BLaER1 (cell line): Measurements from ENCODE around the gene TBC1D22A.

Experiments used
- H3K27ac ChIP-seq: shearing (Covaris generic); formaldehyde crosslinking; 2 replicates; pipeline ENCODE4 v1.8.1; 2022
- H3K27me3 ChIP-seq: shearing (Covaris generic); formaldehyde crosslinking; 2 replicates; pipeline ENCODE4 v1.8.1; 2022
- H3K36me3 ChIP-seq: shearing (Covaris generic); formaldehyde crosslinking; 2 replicates; pipeline ENCODE4 v1.8.1; 2022
- H3K4me1 ChIP-seq: shearing (Covaris generic); formaldehyde crosslinking; 2 replicates; pipeline ENCODE4 v1.8.1; 2022
- H3K4me2 ChIP-seq: shearing (Covaris generic); formaldehyde crosslinking; 2 replicates; pipeline ENCODE4 v1.8.1; 2022
- H3K4me3 ChIP-seq: shearing (Covaris generic); formaldehyde crosslinking; 2 replicates; pipeline ENCODE4 v1.8.1; 2022
- H3K9ac ChIP-seq: shearing (Covaris generic); formaldehyde crosslinking; 2 replicates; pipeline ENCODE4 v1.8.1; 2022
- H3K9me3 ChIP-seq: shearing (Covaris generic); formaldehyde crosslinking; 2 replicates; pipeline ENCODE4 v1.8.1; 2022
- H4K20me1 ChIP-seq: shearing (Covaris generic); formaldehyde crosslinking; 2 replicates; pipeline ENCODE4 v1.8.1; 2022
- Cebpa-rat ChIP-seq: shearing (Covaris generic); IDR thresholded peaks from 2 replicates; pipeline ENCODE4 v1.8.1; 2022

Gene TBC1D22A

GRCh38 chr22:47056776-47057470 is 294.5 kb downstream of the TBC1D22A start:
- no peak overlapping the region for H3K4me2 ChIP-seq
- peaks cover 30% of the 10 kb centered on the region for H3K4me1 ChIP-seq
- H3K27ac ChIP-seq, result no peak overlapping the region
- peaks cover 68% of the 10 kb centered on the region for H4K20me1 ChIP-seq
- H3K4me3 ChIP-seq, result no peak overlapping the region
- no peak overlapping the region for H3K9ac ChIP-seq
- no peaks in the 10 kb centered on the region for H3K27me3 ChIP-seq
- TF ChIP-seq Cebpa-rat, result no peak
- peaks cover 80% of the 10 kb centered on the region for H3K36me3 ChIP-seq
- no peaks in the 10 kb centered on the region for H3K9me3 ChIP-seq

DNA sequence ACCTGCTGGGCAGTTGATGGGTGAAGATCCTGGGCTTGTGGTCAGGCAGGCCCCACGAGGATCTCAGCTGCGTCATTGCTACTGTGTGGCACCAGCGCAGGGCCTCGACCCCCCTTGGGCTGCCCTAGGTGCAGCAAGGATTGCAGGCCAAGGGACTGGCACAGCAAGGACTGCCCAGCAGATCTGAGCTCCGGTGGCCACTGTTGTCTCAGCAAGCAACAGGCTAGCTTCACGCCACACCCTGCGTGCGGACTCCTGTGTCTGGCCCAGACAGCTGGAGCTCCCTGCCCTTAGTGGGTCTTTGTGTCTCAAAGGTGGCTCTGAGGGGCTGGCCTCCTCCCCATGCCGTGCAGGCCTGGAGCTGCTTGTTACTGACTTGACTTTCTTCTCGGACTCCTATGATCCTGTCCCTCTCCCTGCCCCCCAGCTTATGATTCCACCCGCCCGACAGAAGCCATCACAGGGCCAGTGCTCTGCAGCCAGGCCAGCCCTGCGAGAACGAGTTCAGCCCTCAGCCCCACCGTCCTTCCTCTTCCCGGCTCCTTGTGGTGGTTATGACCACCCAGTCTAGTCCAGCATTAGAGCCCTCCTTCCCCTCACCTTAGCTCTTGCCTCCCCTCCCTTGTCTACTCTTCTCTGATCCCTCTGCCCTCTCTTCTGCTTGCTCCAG is 295.6 kb downstream of the TBC1D22A start:
- peaks cover 82% of the 10 kb centered on the region for H3K36me3 ChIP-seq
- H4K20me1 ChIP-seq, result peaks cover 57% of the 10 kb centered on the region
- H3K9ac ChIP-seq, result no peak overlapping the region
- TF ChIP-seq Cebpa-rat, result no peak
- no peak overlapping the region for H3K4me2 ChIP-seq
- H3K4me1 ChIP-seq, result peaks cover 20% of the 10 kb centered on the region
- H3K9me3 ChIP-seq, result no peaks in the 10 kb centered on the region
- H3K4me3 ChIP-seq, result no peak overlapping the region
- no peaks in the 10 kb centered on the region for H3K27me3 ChIP-seq
- H3K27ac ChIP-seq, result no peak overlapping the region

DNA sequence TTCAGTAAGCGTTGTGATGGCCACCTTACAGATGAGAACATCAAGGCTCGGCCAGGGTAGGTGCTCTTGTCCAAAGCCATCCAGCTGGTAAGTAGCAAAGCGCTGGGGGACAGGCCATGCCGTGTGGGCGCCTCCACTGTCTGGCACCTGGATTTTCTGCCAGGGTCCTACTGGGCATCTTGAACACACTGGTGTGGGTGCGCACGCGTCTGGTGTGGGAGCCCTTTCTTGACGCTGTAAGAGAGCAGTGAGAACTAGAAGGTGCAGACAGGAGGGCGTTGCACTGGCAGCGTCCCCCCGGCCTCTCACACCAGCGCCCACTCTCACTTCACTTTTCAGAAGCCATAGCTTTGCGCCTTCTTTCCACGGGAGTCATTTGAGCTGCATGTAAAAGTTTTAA is 296.6 kb downstream of the TBC1D22A start:
- no peak for TF ChIP-seq Cebpa-rat
- Histone ChIP-seq H3K4me1 (peaks cover 20% of the 10 kb centered on the region; the same call in 1 of the 2 replicates), H4K20me1 (peaks cover 48% of the 10 kb centered on the region), H3K27me3 (no peaks in the 10 kb centered on the region), H3K4me3 (no peak overlapping the region), H3K36me3 (peaks cover 82% of the 10 kb centered on the region), H3K9me3 (no peaks in the 10 kb centered on the region), H3K4me2 (no peak overlapping the region; the same call in 1 of the 2 replicates), H3K9ac (no peak overlapping the region), H3K27ac (no peak overlapping the region)

DNA sequence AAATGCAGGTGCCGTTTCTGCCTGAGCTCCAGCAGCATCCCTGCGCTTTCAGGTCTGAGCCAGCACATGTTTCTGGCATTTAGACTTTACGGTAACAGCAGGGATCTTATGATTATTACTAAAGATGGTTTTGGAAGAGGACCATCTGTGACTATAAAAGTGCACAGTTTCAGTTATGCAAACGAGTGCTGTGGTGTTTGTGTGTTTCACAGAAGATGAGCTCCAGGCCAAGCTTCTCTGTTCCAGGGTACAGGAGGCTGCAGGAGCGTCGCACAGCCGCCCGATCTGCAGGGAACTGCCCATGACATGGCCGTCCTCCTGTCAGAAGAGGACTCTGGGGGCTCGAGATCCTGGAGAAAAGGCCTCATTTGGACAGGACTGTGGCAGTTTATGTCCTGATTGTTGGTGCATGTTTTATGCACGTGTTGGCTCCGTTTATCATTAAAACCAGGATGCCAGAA is 297.3 kb downstream of the TBC1D22A start:
- H4K20me1 ChIP-seq, result peaks cover 47% of the 10 kb centered on the region
- H3K9ac ChIP-seq, result no peak overlapping the region
- H3K9me3 ChIP-seq, result no peaks in the 10 kb centered on the region
- H3K4me3 ChIP-seq, result no peak overlapping the region
- H3K27me3 ChIP-seq, result no peaks in the 10 kb centered on the region
- no peak overlapping the region for H3K27ac ChIP-seq
- no peak for TF ChIP-seq Cebpa-rat
- H3K4me2 ChIP-seq, result no peak overlapping the region; the same call in 1 of the 2 replicates
- peaks cover 79% of the 10 kb centered on the region for H3K36me3 ChIP-seq
- peaks cover 20% of the 10 kb centered on the region; the same call in 1 of the 2 replicates for H3K4me1 ChIP-seq

- no peak for TF ChIP-seq Cebpa-rat
- peaks cover 37% of the 10 kb centered on the region for H4K20me1 ChIP-seq
Measured at GRCh38 chr22:47060718-47061117, 298.3 kb downstream of the TBC1D22A start.

DNA sequence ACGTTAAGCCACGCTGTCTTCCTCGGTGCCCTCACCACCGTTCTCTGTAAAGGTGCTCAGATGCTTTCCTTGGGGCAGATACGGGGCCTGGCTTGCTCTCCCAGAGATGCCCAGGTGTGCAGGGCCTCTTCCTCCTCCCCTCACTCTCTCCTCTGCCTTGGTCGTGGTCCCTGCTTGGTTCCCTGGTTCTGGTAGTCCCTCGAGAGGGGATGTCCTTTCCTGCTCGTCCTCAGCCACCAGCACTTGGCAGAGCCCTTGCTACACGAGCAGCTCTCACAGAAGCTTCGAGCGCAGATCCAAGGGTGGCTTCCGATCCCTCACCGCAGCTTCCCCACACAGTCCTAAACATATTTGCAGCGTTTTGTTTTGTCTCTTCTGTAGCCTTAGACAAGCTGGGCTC is 298.8 kb downstream of the TBC1D22A start:
- Histone ChIP-seq H3K27me3 (no peaks in the 10 kb centered on the region), H3K4me1 (peaks cover 20% of the 10 kb centered on the region; the same call in 1 of the 2 replicates), H3K4me3 (no peak overlapping the region), H3K4me2 (no peak overlapping the region), H3K9me3 (no peaks in the 10 kb centered on the region), H3K36me3 (peaks cover 76% of the 10 kb centered on the region), H4K20me1 (peaks cover 32% of the 10 kb centered on the region), H3K9ac (no peak overlapping the region), H3K27ac (no peak overlapping the region)
- no peak for TF ChIP-seq Cebpa-rat

More at GRCh38 chr22:47060718-47061117, 298.3 kb downstream of the TBC1D22A start:
- Histone ChIP-seq H3K27me3 (no peaks in the 10 kb centered on the region), H3K9me3 (no peaks in the 10 kb centered on the region), H3K4me3 (no peak overlapping the region), H3K4me2 (no peak overlapping the region), H3K4me1 (peaks cover 20% of the 10 kb centered on the region; the same call in 1 of the 2 replicates), H3K36me3 (peaks cover 78% of the 10 kb centered on the region), H3K27ac (no peak overlapping the region), H3K9ac (no peak overlapping the region)

DNA sequence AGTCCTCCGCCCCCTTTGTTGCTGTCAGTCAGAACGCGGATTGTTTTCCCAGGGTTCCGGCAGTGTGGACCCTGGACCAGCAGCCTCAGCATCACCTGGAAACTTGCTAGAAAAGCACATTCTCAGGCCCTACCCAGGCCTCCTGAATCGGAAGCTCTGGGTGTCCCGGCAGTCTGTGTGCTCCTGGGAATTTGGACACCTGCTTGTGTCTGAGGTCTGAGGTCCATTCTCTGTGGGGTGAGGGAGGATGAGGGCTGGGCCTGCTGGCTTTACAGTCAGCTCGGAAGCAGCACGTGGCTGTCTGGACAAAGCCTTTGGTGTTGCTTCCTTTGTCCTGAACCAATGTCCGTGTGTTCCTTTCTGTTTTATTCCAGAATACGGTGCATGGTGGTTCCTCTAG is 299.7 kb downstream of the TBC1D22A start:
- TF ChIP-seq Cebpa-rat, result no peak
- H4K20me1 ChIP-seq, result peaks cover 24% of the 10 kb centered on the region; the same call in 1 of the 2 replicates
- no peaks in the 10 kb centered on the region for H3K9me3 ChIP-seq

GRCh38 chr22:47063071-47063509 is 300.6 kb downstream of the TBC1D22A start:
- Histone ChIP-seq H4K20me1 (peaks cover 28% of the 10 kb centered on the region), H3K9me3 (no peaks in the 10 kb centered on the region), H3K4me3 (no peak overlapping the region), H3K36me3 (peaks cover 58% of the 10 kb centered on the region), H3K4me1 (peaks cover 21% of the 10 kb centered on the region), H3K9ac (no peak overlapping the region), H3K27me3 (no peaks in the 10 kb centered on the region), H3K27ac (no peak overlapping the region), H3K4me2 (no peak overlapping the region)
- no peak for TF ChIP-seq Cebpa-rat

More for the DNA sequence above, 299.7 kb downstream of the TBC1D22A start:
- H3K9ac ChIP-seq, result no peak overlapping the region
- H3K4me2 ChIP-seq, result no peak overlapping the region
- no peaks in the 10 kb centered on the region for H3K27me3 ChIP-seq
- H3K4me3 ChIP-seq, result no peak overlapping the region
- no peak overlapping the region for H3K27ac ChIP-seq
- H3K36me3 ChIP-seq, result peaks cover 67% of the 10 kb centered on the region
- H3K4me1 ChIP-seq, result peaks cover 20% of the 10 kb centered on the region; the same call in 1 of the 2 replicates

DNA sequence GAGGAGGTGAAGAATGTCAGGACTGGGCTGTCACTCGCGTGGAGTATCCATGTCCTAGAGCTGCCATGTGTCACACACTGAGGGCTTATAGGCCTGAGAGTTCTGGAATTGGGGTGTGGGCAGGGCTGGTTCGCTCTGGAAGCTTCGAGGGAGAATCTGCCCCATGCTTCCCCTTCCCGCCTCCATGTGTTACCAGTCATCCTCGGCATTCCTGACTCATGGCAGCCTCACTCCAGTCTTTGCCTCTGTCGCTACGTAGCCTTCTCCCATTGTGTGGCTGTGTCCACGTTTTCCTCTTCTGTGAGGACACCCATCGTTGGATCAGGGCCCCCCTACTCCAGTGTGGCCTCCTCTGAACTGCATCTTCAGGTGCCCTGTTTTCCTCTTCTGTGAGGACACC is 301.2 kb downstream of the TBC1D22A start:
- no peak overlapping the region for H3K9ac ChIP-seq
- H3K4me3 ChIP-seq, result no peak overlapping the region
- H4K20me1 ChIP-seq, result peaks cover 24% of the 10 kb centered on the region
- H3K9me3 ChIP-seq, result no peaks in the 10 kb centered on the region
- no peak overlapping the region for H3K27ac ChIP-seq
- H3K27me3 ChIP-seq, result no peaks in the 10 kb centered on the region
- TF ChIP-seq Cebpa-rat, result no peak
- no peak overlapping the region for H3K4me2 ChIP-seq
- H3K4me1 ChIP-seq, result peaks cover 25% of the 10 kb centered on the region
- H3K36me3 ChIP-seq, result peaks cover 52% of the 10 kb centered on the region

- TF ChIP-seq Cebpa-rat, result no peak
Measured at GRCh38 chr22:47064016-47064415, 301.6 kb downstream of the TBC1D22A start.

More at GRCh38 chr22:47064016-47064415, 301.6 kb downstream of the TBC1D22A start:
- peaks cover 20% of the 10 kb centered on the region for H4K20me1 ChIP-seq
- no peaks in the 10 kb centered on the region for H3K9me3 ChIP-seq
- no peak overlapping the region for H3K4me3 ChIP-seq
- H3K4me2 ChIP-seq, result no peak overlapping the region
- H3K9ac ChIP-seq, result no peak overlapping the region
- no peak overlapping the region for H3K27ac ChIP-seq
- H3K36me3 ChIP-seq, result peaks cover 48% of the 10 kb centered on the region
- no peaks in the 10 kb centered on the region for H3K27me3 ChIP-seq
- peaks cover 21% of the 10 kb centered on the region for H3K4me1 ChIP-seq
